ENCODE measurements around the gene MRPS21. TPM values are rescaled to one million over a fixed set of nuclear protein-coding genes. Genes with fewer than 3 reads are reported as not detected.

The MRPS21 gene
- total and polyA plus RNA-seq, 12 donors, result 28.9 to 367 (median 92.0) TPM

DNA sequence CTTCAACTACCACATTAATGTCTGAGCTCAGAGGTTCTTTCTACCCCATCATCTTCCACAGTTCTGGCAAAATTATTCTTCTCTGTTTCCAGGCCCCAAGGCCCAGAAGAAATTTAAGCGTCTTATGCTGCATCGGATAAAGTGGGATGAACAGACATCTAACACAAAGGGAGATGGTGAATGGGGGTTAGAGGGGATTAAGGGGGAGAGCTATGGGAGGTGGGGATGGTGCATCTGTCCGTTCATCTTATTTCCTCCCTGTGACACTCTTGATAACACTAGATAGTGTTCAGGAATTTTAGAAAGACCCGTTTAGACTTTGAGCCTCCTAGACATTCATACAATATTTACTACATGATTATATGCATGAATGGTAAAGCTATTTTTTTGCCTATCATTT is 52.7 kb downstream of the MRPS21 start:
- H3K4me1 ChIP-seq (replicated peaks in 1 of 2), result no peaks in the 10 kb centered on the region
- 85 to 92% (median 89%) methylated on average over 4 of the region's 4 CpGs for WGBS, 4 donors
- no peak overlapping the region for H3K4me3 ChIP-seq
- no peaks in the 10 kb centered on the region for H3K27me3 ChIP-seq
- H3K27ac ChIP-seq, result no peak overlapping the region
- intact Hi-C loops (cut with DNase I), result no loop called here
- H3K9me3 ChIP-seq (replicated peaks in 1 of 3), result no peaks in the 10 kb centered on the region
- no peak for DNase-seq
- TF ChIP-seq, protein P1, sequence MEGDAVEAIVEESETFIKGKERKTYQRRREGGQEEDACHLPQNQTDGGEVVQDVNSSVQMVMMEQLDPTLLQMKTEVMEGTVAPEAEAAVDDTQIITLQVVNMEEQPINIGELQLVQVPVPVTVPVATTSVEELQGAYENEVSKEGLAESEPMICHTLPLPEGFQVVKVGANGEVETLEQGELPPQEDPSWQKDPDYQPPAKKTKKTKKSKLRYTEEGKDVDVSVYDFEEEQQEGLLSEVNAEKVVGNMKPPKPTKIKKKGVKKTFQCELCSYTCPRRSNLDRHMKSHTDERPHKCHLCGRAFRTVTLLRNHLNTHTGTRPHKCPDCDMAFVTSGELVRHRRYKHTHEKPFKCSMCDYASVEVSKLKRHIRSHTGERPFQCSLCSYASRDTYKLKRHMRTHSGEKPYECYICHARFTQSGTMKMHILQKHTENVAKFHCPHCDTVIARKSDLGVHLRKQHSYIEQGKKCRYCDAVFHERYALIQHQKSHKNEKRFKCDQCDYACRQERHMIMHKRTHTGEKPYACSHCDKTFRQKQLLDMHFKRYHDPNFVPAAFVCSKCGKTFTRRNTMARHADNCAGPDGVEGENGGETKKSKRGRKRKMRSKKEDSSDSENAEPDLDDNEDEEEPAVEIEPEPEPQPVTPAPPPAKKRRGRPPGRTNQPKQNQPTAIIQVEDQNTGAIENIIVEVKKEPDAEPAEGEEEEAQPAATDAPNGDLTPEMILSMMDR (IDR thresholded peaks at IDR 0.05), result no peak
- TF ChIP-seq POLR2A (IDR thresholded peaks at IDR 0.05), result no peak
- H3K36me3 ChIP-seq (replicated peaks in 1 of 2), result peaks cover 0 to 93% of the 10 kb centered on the region in 2 donors

DNA sequence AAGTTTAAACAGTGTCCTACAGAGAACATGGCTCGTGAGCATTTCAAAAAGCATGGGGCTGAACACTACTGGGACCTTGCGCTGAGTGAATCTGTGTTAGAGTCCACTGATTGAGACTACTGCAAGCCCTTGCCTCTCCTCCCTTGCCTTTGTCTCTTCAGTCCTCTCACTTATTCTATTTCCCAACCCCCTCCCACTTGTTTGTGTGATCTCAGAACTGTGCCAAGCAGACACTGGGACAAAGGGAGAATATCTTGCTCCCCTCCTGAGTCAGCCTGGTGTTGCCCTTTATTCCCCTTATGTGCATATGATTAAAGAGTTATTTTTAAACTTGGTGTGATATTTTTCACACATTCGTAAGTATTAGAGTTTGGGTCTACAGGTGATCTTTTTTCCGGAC is 59.2 kb downstream of the MRPS21 start:
- Histone ChIP-seq H3K27me3 (no peaks in the 10 kb centered on the region), H3K4me1 (replicated peaks in 1 of 2) (no peaks in the 10 kb centered on the region), H3K9me3 (replicated peaks in 1 of 3) (no peaks in the 10 kb centered on the region), H3K4me3 (no peak overlapping the region), H3K27ac (no peak overlapping the region), H3K36me3 (replicated peaks in 1 of 2) (peaks cover 0 to 69% of the 10 kb centered on the region in 2 donors)
- 94 to 96% (median 94%) methylated on average over 4 of the region's 4 CpGs for WGBS, 4 donors
- intact Hi-C loops (cut with DNase I), result loop anchor here in 1 of 2 donors (10.0 kb wide), 1 partner anchor 182 kb away; no protein-coding TSS in a partner anchor
- no peak for TF ChIP-seq POLR2A (IDR thresholded peaks at IDR 0.05)
- TF ChIP-seq, protein P1 (IDR thresholded peaks at IDR 0.05), result no peak
- DNase-seq, result no peak

Other genes starting within 250 kb of the MRPS21 start
- 10 to 100 TPM; 36.5 to 78.9 (median 54.2) TPM for gene VPS45, start 226.1 kb upstream of the MRPS21 start, total RNA-seq
- gene VPS45, start 226.1 kb upstream of the MRPS21 start, polyA plus RNA-seq, result 10 to 100 TPM; 49.2 to 67.4 (median 59.2) TPM
- gene PLEKHO1, start 143.9 kb upstream of the MRPS21 start, total RNA-seq, result 100 to 1,000 TPM in 1 of 9 donors, 10 to 100 TPM in 8; 36.2 to 109 (median 77.9) TPM
- 100 to 1,000 TPM in 2 of 3 donors, 10 to 100 TPM in 1; 47.3 to 298 (median 227) TPM for gene PLEKHO1, start 143.9 kb upstream of the MRPS21 start, polyA plus RNA-seq
- 10 to 100 TPM; 13.2 to 48.2 (median 23.0) TPM for gene ANP32E, start 57.7 kb upstream of the MRPS21 start, total RNA-seq
- 10 to 100 TPM; 35.8 to 81.9 (median 50.3) TPM for gene ANP32E, start 57.7 kb upstream of the MRPS21 start, polyA plus RNA-seq
- gene CA14, start 36.1 kb upstream of the MRPS21 start, total RNA-seq, result 1 to 10 TPM in 1 of 9 donors, under 1 TPM in 4, not detected in 4; 0.32 to 1.1 (median 0.69) TPM
- under 1 TPM in 1 of 3 donors, not detected in 2; 0.51 TPM for gene CA14, start 36.1 kb upstream of the MRPS21 start, polyA plus RNA-seq
- 100 to 1,000 TPM; 102 to 179 (median 129) TPM for gene APH1A, start 24.8 kb upstream of the MRPS21 start, total RNA-seq
- 10 to 100 TPM; 59.4 to 96.6 (median 88.2) TPM for gene APH1A, start 24.8 kb upstream of the MRPS21 start, polyA plus RNA-seq
- 10 to 100 TPM in 2 of 9 donors, 1 to 10 TPM in 6, under 1 TPM in 1; 0.54 to 12.8 (median 8.6) TPM for gene C1orf54, start 21.1 kb upstream of the MRPS21 start, total RNA-seq
- gene C1orf54, start 21.1 kb upstream of the MRPS21 start, polyA plus RNA-seq, result 10 to 100 TPM in 2 of 3 donors, 1 to 10 TPM in 1; 7.8 to 30.8 (median 26.1) TPM
- gene CIART, start 11.3 kb upstream of the MRPS21 start, total RNA-seq, result 10 to 100 TPM in 3 of 9 donors, 1 to 10 TPM in 6; 4.4 to 11.8 (median 8.9) TPM
- 10 to 100 TPM in 2 of 3 donors, 1 to 10 TPM in 1; 8.9 to 24.6 (median 19.2) TPM for gene CIART, start 11.3 kb upstream of the MRPS21 start, polyA plus RNA-seq
- 10 to 100 TPM; 16.8 to 69.0 (median 38.1) TPM for gene PRPF3, start 27.7 kb downstream of the MRPS21 start, total RNA-seq
- 100 to 1,000 TPM in 2 of 3 donors, 10 to 100 TPM in 1; 51.5 to 107 (median 103) TPM for gene PRPF3, start 27.7 kb downstream of the MRPS21 start, polyA plus RNA-seq
- gene RPRD2, start 70.3 kb downstream of the MRPS21 start, total RNA-seq, result 10 to 100 TPM; 11.3 to 44.5 (median 24.8) TPM
- gene RPRD2, start 70.3 kb downstream of the MRPS21 start, polyA plus RNA-seq, result 10 to 100 TPM in 2 of 3 donors, 1 to 10 TPM in 1; 7.3 to 32.0 (median 11.2) TPM
- 10 to 100 TPM; 21.6 to 87.4 (median 31.6) TPM for gene TARS2, start 193.6 kb downstream of the MRPS21 start, total RNA-seq
- 10 to 100 TPM; 24.9 to 28.8 (median 28.2) TPM for gene TARS2, start 193.6 kb downstream of the MRPS21 start, polyA plus RNA-seq
- gene ECM1, start 214.2 kb downstream of the MRPS21 start, total RNA-seq, result 10 to 100 TPM in 8 of 9 donors, 1 to 10 TPM in 1; 5.4 to 63.0 (median 19.8) TPM
- gene ECM1, start 214.2 kb downstream of the MRPS21 start, polyA plus RNA-seq, result 10 to 100 TPM; 22.2 to 54.4 (median 44.4) TPM
- gene FALEC, start 221.9 kb downstream of the MRPS21 start, total RNA-seq, result under 1 TPM in 2 of 9 donors, not detected in 7; 0.50 to 0.61 TPM
- under 1 TPM in 1 of 3 donors, not detected in 2; 0.40 TPM for gene FALEC, start 221.9 kb downstream of the MRPS21 start, polyA plus RNA-seq

All from adrenal gland (tissue), 12 donors.